GM12878 (cell line): ENCODE results near the gene NPSR1.

Experiments used
- CHD2 ChIP-seq: IDR thresholded peaks from 2 replicates; pipeline ENCODE4 v1.6.1; 2011; ENCODE audit warnings: low read depth, low read length, improper control_type of control experiment, borderline replicate concordance
- FOXM1 ChIP-seq: IDR thresholded peaks from 2 replicates; pipeline ENCODE4 v1.6.1; 2012; ENCODE audit warnings: low read depth, mild to moderate bottlenecking, inconsistent platforms, low read length, moderate library complexity
- GABPA ChIP-seq: IDR thresholded peaks from 2 replicates; pipeline ENCODE4 v1.6.1; 2014; ENCODE audit warnings: antibody characterized with exemption, low read depth, mild to moderate bottlenecking, inconsistent platforms
- NFXL1 ChIP-seq: fragments of 450-650 bp; IDR thresholded peaks from 2 replicates; pipeline ENCODE4 v1.6.1; 2017; ENCODE audit warnings: antibody characterized with exemption, mild to moderate bottlenecking, borderline replicate concordance
- RCOR1 ChIP-seq: conservative IDR thresholded peaks from 2 replicates; pipeline ENCODE4 v1.6.1; 2012; ENCODE audit warnings: low read depth, low read length, improper control_type of control experiment
- ZNF622 ChIP-seq: fragments of 450-650 bp; IDR thresholded peaks from 2 replicates; pipeline ENCODE4 v1.6.1; 2017; ENCODE audit warnings: mild to moderate bottlenecking, inconsistent platforms
- TF ChIP-seq, protein P1 (sequence below): IDR thresholded peaks from 2 replicates; pipeline ENCODE4 v1.6.1; 2011; ENCODE audit warnings: low read depth, low read length, improper control_type of control experiment, borderline replicate concordance
- TF ChIP-seq, protein P2 (sequence below), 3 experiments: IDR thresholded peaks in 2 of 3; conservative IDR thresholded peaks in 1 of 3; 2 replicates each; pipeline ENCODE4 v1.5.1; 2011; ENCODE audit warnings: low read depth in 3 of 3, low read length in 3 of 3, mild to moderate bottlenecking in 3 of 3, control low read depth in 2 of 3, moderate library complexity in 2 of 3, inconsistent platforms in 1 of 3, mixed read lengths in 1 of 3; ENCODE audit not compliant: control insufficient read depth in 2 of 3, insufficient read depth in 1 of 3; ENCODE audit errors: extremely low read depth in 1 of 3
- TF ChIP-seq, protein P3 (sequence below): IDR thresholded peaks from 2 replicates; pipeline ENCODE4 v1.6.1; 2012; ENCODE audit warnings: low read depth, low read length, improper control_type of control experiment

DNA sequence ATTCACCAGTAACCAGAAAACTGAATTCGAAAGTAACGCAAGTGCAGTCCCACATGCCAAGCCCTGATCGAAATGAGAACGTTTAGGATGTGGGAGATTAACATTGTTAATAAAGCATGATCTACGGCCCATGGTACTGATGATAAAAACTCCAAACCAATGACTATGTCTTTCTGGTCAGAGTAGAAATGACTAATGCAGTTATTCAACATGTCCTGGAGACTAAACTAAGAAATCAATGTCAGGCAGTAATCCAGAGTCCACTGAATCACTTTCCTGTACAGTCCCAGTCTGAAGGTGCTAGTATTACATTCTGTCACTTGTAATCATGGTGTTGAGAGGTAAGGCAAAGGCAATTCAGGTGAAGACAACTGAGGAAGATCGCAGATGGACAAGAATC lies 14.4 kb downstream of the NPSR1 start:
- no peak for TF ChIP-seq FOXM1
- TF ChIP-seq, protein P1, sequence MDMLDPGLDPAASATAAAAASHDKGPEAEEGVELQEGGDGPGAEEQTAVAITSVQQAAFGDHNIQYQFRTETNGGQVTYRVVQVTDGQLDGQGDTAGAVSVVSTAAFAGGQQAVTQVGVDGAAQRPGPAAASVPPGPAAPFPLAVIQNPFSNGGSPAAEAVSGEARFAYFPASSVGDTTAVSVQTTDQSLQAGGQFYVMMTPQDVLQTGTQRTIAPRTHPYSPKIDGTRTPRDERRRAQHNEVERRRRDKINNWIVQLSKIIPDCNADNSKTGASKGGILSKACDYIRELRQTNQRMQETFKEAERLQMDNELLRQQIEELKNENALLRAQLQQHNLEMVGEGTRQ = no peak
- no peak for TF ChIP-seq RCOR1
- TF ChIP-seq, protein P2, sequence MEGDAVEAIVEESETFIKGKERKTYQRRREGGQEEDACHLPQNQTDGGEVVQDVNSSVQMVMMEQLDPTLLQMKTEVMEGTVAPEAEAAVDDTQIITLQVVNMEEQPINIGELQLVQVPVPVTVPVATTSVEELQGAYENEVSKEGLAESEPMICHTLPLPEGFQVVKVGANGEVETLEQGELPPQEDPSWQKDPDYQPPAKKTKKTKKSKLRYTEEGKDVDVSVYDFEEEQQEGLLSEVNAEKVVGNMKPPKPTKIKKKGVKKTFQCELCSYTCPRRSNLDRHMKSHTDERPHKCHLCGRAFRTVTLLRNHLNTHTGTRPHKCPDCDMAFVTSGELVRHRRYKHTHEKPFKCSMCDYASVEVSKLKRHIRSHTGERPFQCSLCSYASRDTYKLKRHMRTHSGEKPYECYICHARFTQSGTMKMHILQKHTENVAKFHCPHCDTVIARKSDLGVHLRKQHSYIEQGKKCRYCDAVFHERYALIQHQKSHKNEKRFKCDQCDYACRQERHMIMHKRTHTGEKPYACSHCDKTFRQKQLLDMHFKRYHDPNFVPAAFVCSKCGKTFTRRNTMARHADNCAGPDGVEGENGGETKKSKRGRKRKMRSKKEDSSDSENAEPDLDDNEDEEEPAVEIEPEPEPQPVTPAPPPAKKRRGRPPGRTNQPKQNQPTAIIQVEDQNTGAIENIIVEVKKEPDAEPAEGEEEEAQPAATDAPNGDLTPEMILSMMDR (IDR thresholded peaks at IDR 0.05 in 2 of 3, conservative IDR thresholded peaks at IDR 0.05 in 1 of 3; ENCODE audit: control insufficient read depth in 2 of 3, extremely low read depth in 1 of 3, insufficient read depth in 1 of 3, low read depth in 3 of 3, low read length in 3 of 3) = no peak
- no peak for TF ChIP-seq NFXL1
- TF ChIP-seq ZNF622 = no peak
- TF ChIP-seq, protein P3, sequence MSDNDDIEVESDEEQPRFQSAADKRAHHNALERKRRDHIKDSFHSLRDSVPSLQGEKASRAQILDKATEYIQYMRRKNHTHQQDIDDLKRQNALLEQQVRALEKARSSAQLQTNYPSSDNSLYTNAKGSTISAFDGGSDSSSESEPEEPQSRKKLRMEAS = no peak
- no peak for TF ChIP-seq GABPA
- TF ChIP-seq CHD2 = no peak
